ENCODE results near the gene CYTH3.

DNA sequence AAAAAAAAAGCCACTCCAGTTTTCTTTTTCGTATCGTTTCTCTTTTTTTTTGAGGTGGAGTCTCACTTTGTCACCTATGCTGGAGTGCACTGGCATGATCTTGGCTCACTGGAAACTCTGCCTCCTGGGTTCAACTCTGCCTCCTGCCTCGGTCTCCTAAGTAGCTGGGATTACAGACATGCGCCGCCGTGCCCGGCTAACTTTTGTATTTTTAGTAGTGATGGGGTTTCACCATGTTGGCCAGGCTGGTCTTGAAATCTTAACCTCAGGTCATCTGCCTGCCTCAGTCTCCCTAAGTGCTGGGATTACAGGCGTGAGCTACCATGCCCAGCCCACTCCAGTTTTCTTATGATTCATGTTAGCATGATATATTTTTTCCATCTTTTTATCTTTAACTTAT is 148.6 kb downstream of the CYTH3 start:
- TF ChIP-seq, protein P1, sequence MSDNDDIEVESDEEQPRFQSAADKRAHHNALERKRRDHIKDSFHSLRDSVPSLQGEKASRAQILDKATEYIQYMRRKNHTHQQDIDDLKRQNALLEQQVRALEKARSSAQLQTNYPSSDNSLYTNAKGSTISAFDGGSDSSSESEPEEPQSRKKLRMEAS (IDR thresholded peaks at IDR 0.05; ENCODE audit: insufficient read depth, insufficient read length) = no peak
- no peak for TF ChIP-seq POLR2AphosphoS5 (IDR thresholded peaks at IDR 0.05; ENCODE audit: insufficient read depth, low read depth, low read length)

All from endothelial cell of umbilical vein (primary cell).